ENCODE results near the gene SCRN2.

- TF ChIP-seq, protein P1, sequence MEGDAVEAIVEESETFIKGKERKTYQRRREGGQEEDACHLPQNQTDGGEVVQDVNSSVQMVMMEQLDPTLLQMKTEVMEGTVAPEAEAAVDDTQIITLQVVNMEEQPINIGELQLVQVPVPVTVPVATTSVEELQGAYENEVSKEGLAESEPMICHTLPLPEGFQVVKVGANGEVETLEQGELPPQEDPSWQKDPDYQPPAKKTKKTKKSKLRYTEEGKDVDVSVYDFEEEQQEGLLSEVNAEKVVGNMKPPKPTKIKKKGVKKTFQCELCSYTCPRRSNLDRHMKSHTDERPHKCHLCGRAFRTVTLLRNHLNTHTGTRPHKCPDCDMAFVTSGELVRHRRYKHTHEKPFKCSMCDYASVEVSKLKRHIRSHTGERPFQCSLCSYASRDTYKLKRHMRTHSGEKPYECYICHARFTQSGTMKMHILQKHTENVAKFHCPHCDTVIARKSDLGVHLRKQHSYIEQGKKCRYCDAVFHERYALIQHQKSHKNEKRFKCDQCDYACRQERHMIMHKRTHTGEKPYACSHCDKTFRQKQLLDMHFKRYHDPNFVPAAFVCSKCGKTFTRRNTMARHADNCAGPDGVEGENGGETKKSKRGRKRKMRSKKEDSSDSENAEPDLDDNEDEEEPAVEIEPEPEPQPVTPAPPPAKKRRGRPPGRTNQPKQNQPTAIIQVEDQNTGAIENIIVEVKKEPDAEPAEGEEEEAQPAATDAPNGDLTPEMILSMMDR (IDR thresholded peaks at IDR 0.05), result no peak
- no peak for TF ChIP-seq POLR2A (IDR thresholded peaks at IDR 0.05)
Observed at GRCh38 chr17:47884427-47884740, 43.3 kb upstream of the SCRN2 start.
